HCT116 (cell line): ENCODE results near the gene SRGAP1. TPM values are rescaled to one million over a fixed set of nuclear protein-coding genes. Genes with fewer than 3 reads are reported as not detected.

Experiments
- ATAC-seq: fragments of 200-7000 bp; cut with Tn5 transposase; 2 replicates; pipeline ENCODE4 v1.9.1; 2020; ENCODE audit warnings: mild to moderate bottlenecking, moderate library complexity
- BruUV-seq: library from RNA; stranded (reverse); fragments of 400-500 nt; replicated peaks from 2 replicates; lab custom pipeline; 2021; lab: Mats Ljungman, UMichigan
- CTCF ChIA-PET: fragments of 300-600 bp; sonication (Branson Sonifier 250); formaldehyde crosslinking; loops from one replicate; lab custom pipeline; 2021; ENCODE audit warnings: antibody characterized with exemption; lab: Charles Lee
- POLR2A ChIA-PET: fragments of 300-600, 350-600 bp; sonication (Branson Sonifier 250); formaldehyde crosslinking; loops from one replicate; lab custom pipeline; 2021; ENCODE audit warnings: antibody characterized with exemption; lab: Charles Lee
- RAD21 ChIA-PET, 2 experiments: fragments of 300-600 bp; sonication (Branson Sonifier 250); formaldehyde crosslinking; loops; one replicate each; lab custom pipeline; 2023; ENCODE audit warnings: low total read pairs in 2 of 2; ENCODE audit not compliant: uncharacterized antibody in 2 of 2, unreplicated experiment in 2 of 2, low non-redundant PET in 1 of 2; lab: Charles Lee
- DNase-seq: peaks from one replicate; pipeline ENCODE4 v3.0.0-alpha.2; 2010; ENCODE audit warnings: low read depth, low spot score
- H2AFZ ChIP-seq: fragments of 200-600 bp; shearing (Covaris generic), sonication (generic); 2 replicates; pipeline ENCODE4 v1.6.1; 2017; ENCODE audit warnings: low read depth, mixed run types, mixed read lengths, antibody characterized with exemption, low read length; ENCODE audit not compliant: poor library complexity, severe bottlenecking
- H3K27ac ChIP-seq: 2 replicates; pipeline ENCODE4 v1.5.1; 2012; ENCODE audit warnings: low read depth, low read length
- H3K27me3 ChIP-seq: fragments of 200-600 bp; sonication (generic); 2 replicates; pipeline ENCODE4 v1.6.1; 2016; ENCODE audit warnings: mixed run types, low read length, mixed read lengths; ENCODE audit not compliant: insufficient read depth
- H3K36me3 ChIP-seq, 2 experiments: fragments of 200-500 bp in 1 of 2; fragments of 200-600 bp in 1 of 2; sonication (Bioruptor generic) in 1 of 2; sonication (generic) in 1 of 2; 2 replicates each; pipeline versions ENCODE4 v1.5.1 to v1.6.1; 2014 to 2016; ENCODE audit warnings: low read length in 2 of 2, inconsistent platforms in 1 of 2, mixed read lengths in 1 of 2, mixed run types in 1 of 2; ENCODE audit not compliant: insufficient read depth in 2 of 2, control insufficient read depth in 1 of 2
- H3K4me1 ChIP-seq, 2 experiments: fragments of 200-600 bp in 1 of 2; sonication (generic) in 1 of 2; 2 replicates each; pipeline versions ENCODE4 v1.5.1 to v1.6.1; 2012 to 2017; ENCODE audit warnings: low read length in 2 of 2, inconsistent platforms in 1 of 2, mild to moderate bottlenecking in 1 of 2, mixed read lengths in 1 of 2, mixed run types in 1 of 2, moderate library complexity in 1 of 2; ENCODE audit not compliant: insufficient read depth in 2 of 2, control insufficient read depth in 1 of 2
- H3K4me2 ChIP-seq: fragments of 200-600 bp; sonication (generic); 2 replicates; pipeline ENCODE4 v1.6.1; 2017; ENCODE audit warnings: mixed run types, low read length, mixed read lengths
- H3K4me3 ChIP-seq, 2 experiments: fragments of 200-600 bp in 1 of 2; sonication (generic) in 1 of 2; replicated peaks in 1 of 2; 2 replicates each; pipeline ENCODE4 v1.5.1; 2011 to 2016; ENCODE audit warnings: low read length in 2 of 2, control low read depth in 1 of 2, low read depth in 1 of 2, mild to moderate bottlenecking in 1 of 2, mixed read lengths in 1 of 2, mixed run types in 1 of 2
- H3K79me2 ChIP-seq: fragments of 200-600 bp; sonication (generic); 2 replicates; pipeline ENCODE4 v1.6.1; 2017; ENCODE audit warnings: mild to moderate bottlenecking, mixed run types, low read length, moderate library complexity, mixed read lengths; ENCODE audit not compliant: insufficient read depth
- H3K9ac ChIP-seq: fragments of 200-600 bp; sonication (generic); 2 replicates; pipeline ENCODE4 v1.6.1; 2016; ENCODE audit warnings: low read length, mixed read lengths
- H3K9me2 ChIP-seq: fragments of 200-600 bp; sonication (generic), shearing (Covaris generic); 2 replicates; pipeline ENCODE4 v1.6.1; 2017; ENCODE audit warnings: mixed run types, mild to moderate bottlenecking, moderate library complexity; ENCODE audit not compliant: insufficient read depth
- H3K9me3 ChIP-seq, 2 experiments: fragments of 200-500 bp in 1 of 2; fragments of 200-600 bp in 1 of 2; sonication (Bioruptor generic) in 1 of 2; sonication (generic) in 1 of 2; 2 replicates each; pipeline ENCODE4 v1.6.1; 2014 to 2017; ENCODE audit warnings: low read length in 2 of 2, mixed read lengths in 2 of 2, inconsistent platforms in 1 of 2, low read depth in 1 of 2, mild to moderate bottlenecking in 1 of 2, mixed run types in 1 of 2, moderate library complexity in 1 of 2; ENCODE audit not compliant: control insufficient read depth in 1 of 2, insufficient read depth in 1 of 2
- H4K20me1 ChIP-seq: fragments of 200-600 bp; sonication (generic), shearing (Covaris generic); 2 replicates; pipeline ENCODE4 v1.6.1; 2017; ENCODE audit warnings: mixed run types, mild to moderate bottlenecking, moderate library complexity; ENCODE audit not compliant: insufficient read depth
- ATF3 ChIP-seq: IDR thresholded peaks from 2 replicates; pipeline ENCODE4 v1.6.1; 2012
- CBX3 ChIP-seq: IDR thresholded peaks from 2 replicates; pipeline ENCODE4 v1.6.1; 2012; ENCODE audit warnings: low read depth
- CEBPB ChIP-seq: IDR thresholded peaks from 2 replicates; pipeline ENCODE4 v1.6.1; 2012; ENCODE audit warnings: low read depth
- CTCF ChIP-seq, 3 experiments: fragments of 200-600 bp in 1 of 3; sonication (generic) in 1 of 3; IDR thresholded peaks in 2 of 3; conservative IDR thresholded peaks in 1 of 3; 2 replicates each; pipeline ENCODE4 v1.5.1; 2012 to 2017; ENCODE audit warnings: low read depth in 2 of 3, low read length in 2 of 3, antibody characterized with exemption in 1 of 3, borderline replicate concordance in 1 of 3, control low read depth in 1 of 3, mild to moderate bottlenecking in 1 of 3, mixed read lengths in 1 of 3, mixed run types in 1 of 3, moderate library complexity in 1 of 3; ENCODE audit not compliant: insufficient read depth in 1 of 3
- EZH2phosphoT487 ChIP-seq: fragments of 200-600 bp; IDR thresholded peaks from 2 replicates; pipeline ENCODE4 v1.6.1; 2018; ENCODE audit warnings: antibody characterized with exemption, borderline replicate concordance
- FOSL1 ChIP-seq: IDR thresholded peaks from 2 replicates; pipeline ENCODE4 v1.6.1; 2012; ENCODE audit warnings: low read depth
- JUND ChIP-seq: IDR thresholded peaks from 2 replicates; pipeline ENCODE4 v1.6.1; 2012
- MAX ChIP-seq: IDR thresholded peaks from 2 replicates; pipeline ENCODE4 v1.6.1; 2012
- POLR2A ChIP-seq: IDR thresholded peaks from 2 replicates; pipeline ENCODE4 v1.7.0; 2011; ENCODE audit warnings: borderline replicate concordance; ENCODE audit not compliant: insufficient read depth, insufficient read length; ENCODE audit errors: extremely low read depth
- REST ChIP-seq: IDR thresholded peaks from 2 replicates; pipeline ENCODE4 v1.6.1; 2012; ENCODE audit warnings: low read depth
- SIN3A ChIP-seq: IDR thresholded peaks from 2 replicates; pipeline ENCODE4 v1.6.1; 2012; ENCODE audit warnings: low read depth
- SRF ChIP-seq: IDR thresholded peaks from 2 replicates; pipeline ENCODE4 v1.6.1; 2012; ENCODE audit warnings: low read depth
- TCF7L2 ChIP-seq: IDR thresholded peaks from 2 replicates; pipeline ENCODE4 v1.7.0; 2011; ENCODE audit warnings: borderline replicate concordance, inconsistent platforms; ENCODE audit not compliant: insufficient read depth, insufficient read length; ENCODE audit errors: extremely low read depth
- ZBTB33 ChIP-seq: IDR thresholded peaks from 2 replicates; pipeline ENCODE4 v1.6.1; 2011; ENCODE audit warnings: mild to moderate bottlenecking, low read length, moderate library complexity; ENCODE audit not compliant: insufficient replicate concordance; ENCODE audit errors: extremely low read depth
- ZFX ChIP-seq: fragments of 450-650 bp; IDR thresholded peaks from 2 replicates; pipeline ENCODE4 v1.6.1; 2017
- ZNF274 ChIP-seq: fragments of 200-500 bp; sonication (Bioruptor generic); IDR thresholded peaks from 2 replicates; pipeline ENCODE4 v1.6.1; 2014; ENCODE audit warnings: mild to moderate bottlenecking, low read depth, low read length, inconsistent platforms
- intact Hi-C: fragments of 100-400 bp; cut with micrococcal nuclease; formaldehyde crosslinking; loops from 2 replicates; pipeline ENCODE4 v1.10.0; 2022
- total RNA-seq: library from RNA; stranded (reverse); gene quantifications from one replicate; pipeline ENCODE4 v1.2.1, GENCODE V29; 2021; ENCODE audit not compliant: unreplicated experiment

Gene SRGAP1
- total RNA-seq, 1 experiment from 2014 or later = 16.6 TPM

- no peak overlapping the region for H3K4me3 ChIP-seq
- BruUV-seq = no TSS peak
- no peak for DNase-seq
- ChIA-PET CTCF (no interaction called here), RAD21 (no interaction called here), POLR2A (no interaction called here)
- intact Hi-C loops = no loop called here
- peaks cover 84% of the 10 kb centered on the region for H3K79me2 ChIP-seq
- H3K9ac ChIP-seq = no peak overlapping the region
- H3K9me3 ChIP-seq = no peaks in the 10 kb centered on the region
- H3K9me2 ChIP-seq = no peaks in the 10 kb centered on the region
- H3K27me3 ChIP-seq = no peaks in the 10 kb centered on the region
- no peak for ATAC-seq
- no peak for TF ChIP-seq JUND
- TF ChIP-seq MAX = no peak
- no peak for TF ChIP-seq REST
- TF ChIP-seq SIN3A = no peak
- TF ChIP-seq ZNF274 = no peak
- no peak for TF ChIP-seq FOSL1
- no peak for TF ChIP-seq ZFX
- no peak for TF ChIP-seq EZH2phosphoT487
- TF ChIP-seq TCF7L2 = no peak
- no peak for TF ChIP-seq POLR2A
- TF ChIP-seq CTCF (IDR thresholded peaks at IDR 0.05 in 2 of 3, conservative IDR thresholded peaks at IDR 0.05 in 1 of 3; ENCODE audit: borderline replicate concordance in 1 of 3, insufficient read depth in 1 of 3, low read depth in 2 of 3, low read length in 2 of 3) = no peak
- TF ChIP-seq ZBTB33 = no peak
- no peak for TF ChIP-seq SRF
- no peak for TF ChIP-seq ATF3
- no peak for TF ChIP-seq CBX3
- TF ChIP-seq CEBPB = no peak
- H3K27ac ChIP-seq = no peak overlapping the region
- H2AFZ ChIP-seq = no peak overlapping the region
- no peak overlapping the region for H3K4me2 ChIP-seq
- peaks cover 4 to 12% of the 10 kb centered on the region in 2 experiments; a peak in 1 of 4 replicates for H3K4me1 ChIP-seq
- H3K36me3 ChIP-seq = no peaks in the 10 kb centered on the region
- H4K20me1 ChIP-seq = no peaks in the 10 kb centered on the region
Measured at GRCh38 chr12:63870838-63871237, 26.3 kb downstream of the SRGAP1 start.
